H9 (cell line): ENCODE results near the gene ZNHIT2. TPM values are rescaled to one million over a fixed set of nuclear protein-coding genes. Genes with fewer than 3 reads are reported as not detected.

Experiments used
- DNase-seq: peaks from one replicate; pipeline ENCODE4 v3.0.0-alpha.2; 2017
- H2AFZ ChIP-seq: one replicate; pipeline ENCODE4 v1.6.1; 2013; ENCODE audit warnings: mild to moderate bottlenecking, low read length, control low read depth, moderate library complexity
- H2AK5ac ChIP-seq: 2 replicates; pipeline ENCODE4 v1.6.1; 2013; ENCODE audit warnings: low read length, control low read depth, mixed read lengths; ENCODE audit not compliant: insufficient read length
- H2BK120ac ChIP-seq: one replicate; pipeline ENCODE4 v1.6.1; 2013; ENCODE audit warnings: low read depth, mild to moderate bottlenecking, low read length, control low read depth, inconsistent platforms; ENCODE audit not compliant: poor library complexity, severe bottlenecking
- H2BK12ac ChIP-seq: 2 replicates; pipeline ENCODE4 v1.6.1; 2013; ENCODE audit warnings: low read length, control low read depth, mixed read lengths, low read depth; ENCODE audit not compliant: insufficient read length
- H2BK15ac ChIP-seq: 2 replicates; pipeline ENCODE4 v1.6.1; 2013; ENCODE audit warnings: low read depth, low read length, control low read depth
- H2BK20ac ChIP-seq: one replicate; pipeline ENCODE4 v1.6.1; 2013; ENCODE audit warnings: low read depth, mild to moderate bottlenecking, low read length, control low read depth, inconsistent platforms; ENCODE audit not compliant: poor library complexity, severe bottlenecking
- H2BK5ac ChIP-seq: 2 replicates; pipeline ENCODE4 v1.6.1; 2013; ENCODE audit warnings: low read length, control low read depth, mixed read lengths; ENCODE audit not compliant: insufficient read length
- H3K14ac ChIP-seq: 2 replicates; pipeline ENCODE4 v1.6.1; 2013; ENCODE audit warnings: low read length, control low read depth; ENCODE audit not compliant: insufficient read depth
- H3K18ac ChIP-seq: 2 replicates; pipeline ENCODE4 v1.6.1; 2013; ENCODE audit warnings: low read depth, mild to moderate bottlenecking, mixed read lengths, low read length, control low read depth; ENCODE audit not compliant: insufficient read length
- H3K23ac ChIP-seq: 2 replicates; pipeline ENCODE4 v1.6.1; 2013; ENCODE audit warnings: low read length, control low read depth, mixed read lengths, low read depth; ENCODE audit not compliant: insufficient read length
- H3K23me2 ChIP-seq: 2 replicates; pipeline ENCODE4 v1.6.1; 2013; ENCODE audit warnings: low read depth, mild to moderate bottlenecking, mixed read lengths, low read length, control low read depth; ENCODE audit not compliant: insufficient read length, poor library complexity, severe bottlenecking
- H3K27ac ChIP-seq: 2 replicates; pipeline ENCODE4 v1.5.1; 2013; ENCODE audit warnings: low read length, control low read depth, mixed read lengths, low read depth; ENCODE audit not compliant: insufficient read length
- H3K27me3 ChIP-seq: 2 replicates; pipeline ENCODE4 v1.6.1; 2013; ENCODE audit warnings: low read length, control low read depth, inconsistent platforms; ENCODE audit not compliant: insufficient read depth
- H3K4ac ChIP-seq: 2 replicates; pipeline ENCODE4 v1.6.1; 2013; ENCODE audit warnings: low read depth, mild to moderate bottlenecking, control low read depth, inconsistent platforms, low read length, moderate library complexity
- H3K4me1 ChIP-seq: 2 replicates; pipeline ENCODE4 v1.6.1; 2013; ENCODE audit warnings: low read length, control low read depth, inconsistent platforms; ENCODE audit not compliant: insufficient read depth
- H3K4me2 ChIP-seq: 2 replicates; pipeline ENCODE4 v1.6.1; 2013; ENCODE audit warnings: low read length, control low read depth, mixed read lengths; ENCODE audit not compliant: insufficient read length, insufficient read depth
- H3K56ac ChIP-seq: 2 replicates; pipeline ENCODE4 v1.6.1; 2013; ENCODE audit warnings: low read depth, mild to moderate bottlenecking, mixed read lengths, low read length, control low read depth; ENCODE audit not compliant: insufficient read length
- H3K79me1 ChIP-seq: 2 replicates; pipeline ENCODE4 v1.6.1; 2013; ENCODE audit warnings: low read depth, mild to moderate bottlenecking, moderate library complexity, low read length, control low read depth, inconsistent platforms; ENCODE audit not compliant: insufficient read depth, poor library complexity, severe bottlenecking
- H3K79me2 ChIP-seq: 2 replicates; pipeline ENCODE4 v1.6.1; 2013; ENCODE audit warnings: low read length, control low read depth, inconsistent platforms; ENCODE audit not compliant: insufficient read depth
- H3K9ac ChIP-seq: 2 replicates; pipeline ENCODE4 v1.6.1; 2013; ENCODE audit warnings: low read length, control low read depth, mixed read lengths; ENCODE audit not compliant: insufficient read length; ENCODE audit errors: extremely low read depth
- H3K9me3 ChIP-seq: one replicate; pipeline ENCODE4 v1.6.1; 2013; ENCODE audit warnings: low read depth, low read length, inconsistent platforms; ENCODE audit not compliant: control insufficient read depth
- H3T11ph ChIP-seq: one replicate; pipeline ENCODE4 v1.6.1; 2013; ENCODE audit warnings: mild to moderate bottlenecking, low read length, control low read depth, inconsistent platforms
- H4K20me1 ChIP-seq: one replicate; pipeline ENCODE4 v1.6.1; 2013; ENCODE audit not compliant: control insufficient read depth, insufficient read length, insufficient read depth
- H4K5ac ChIP-seq: 2 replicates; pipeline ENCODE4 v1.6.1; 2013; ENCODE audit warnings: low read depth, mild to moderate bottlenecking, mixed read lengths, low read length, control low read depth; ENCODE audit not compliant: insufficient read length
- H4K8ac ChIP-seq: replicated peaks from 2 replicates; pipeline ENCODE4 v1.6.1; 2013; ENCODE audit warnings: low read length, control low read depth, mixed read lengths, low read depth; ENCODE audit not compliant: insufficient read length
- H4K91ac ChIP-seq: 2 replicates; pipeline ENCODE4 v1.6.1; 2013; ENCODE audit warnings: low read depth, mild to moderate bottlenecking, moderate library complexity, mixed read lengths, low read length, control low read depth; ENCODE audit not compliant: insufficient read length
- H3K27ac Mint-ChIP-seq, 3 experiments: 2 replicates in 2 of 3; 3 replicates in 1 of 3; pipeline ENCODE4 v1.8.0; 2020 to 2021; ENCODE audit warnings: mixed read lengths in 3 of 3, mild to moderate bottlenecking in 1 of 3, moderate library complexity in 1 of 3
- H3K27me3 Mint-ChIP-seq: 2 replicates; pipeline ENCODE4 v1.8.0; 2021; ENCODE audit warnings: low read depth, mild to moderate bottlenecking, moderate library complexity, mixed read lengths
- H3K36me3 Mint-ChIP-seq, 3 experiments: 2 replicates in 2 of 3; 3 replicates in 1 of 3; pipeline ENCODE4 v1.8.0; 2020 to 2021; ENCODE audit warnings: low read depth in 3 of 3, mixed read lengths in 3 of 3; ENCODE audit not compliant: insufficient read depth in 1 of 3
- H3K4me1 Mint-ChIP-seq, 2 experiments: 2 replicates each; pipeline ENCODE4 v1.8.0; 2020; ENCODE audit warnings: mixed read lengths in 2 of 2
- H3K4me3 Mint-ChIP-seq, 2 experiments: 2 replicates in 1 of 2; 3 replicates in 1 of 2; pipeline ENCODE4 v1.8.0; 2020 to 2021; ENCODE audit warnings: mild to moderate bottlenecking in 2 of 2, mixed read lengths in 2 of 2, moderate library complexity in 1 of 2
- H3K9me3 Mint-ChIP-seq, 2 experiments: 2 replicates in 1 of 2; 3 replicates in 1 of 2; pipeline ENCODE4 v1.8.0; 2020; ENCODE audit warnings: mild to moderate bottlenecking in 2 of 2, mixed read lengths in 2 of 2, moderate library complexity in 1 of 2
- WGBS: extraction: QIAGEN DNeasy Blood & Tissue Kit; methylation state at CpG from one replicate; pipeline ENCODE4 v1.1.7; 2013; ENCODE audit warnings: missing lambda C conversion rate, low lambda C conversion rate, mixed read lengths; ENCODE audit not compliant: insufficient read length; ENCODE audit errors: extremely low coverage; 5-methylcytosine and 5-hydroxymethylcytosine counted together
- total RNA-seq: library from RNA; stranded (reverse); gene quantifications from 2 replicates; pipeline ENCODE4 v1.2.1, GENCODE V29; 2021
- TF ChIP-seq, protein P1 (sequence below): fragments of 200-600 bp; sonication (generic); conservative IDR thresholded peaks from 3 replicates; pipeline ENCODE4 v1.8.0; 2021; ENCODE audit warnings: antibody characterized with exemption, mild to moderate bottlenecking

Gene ZNHIT2
- total RNA-seq, 1 experiment from 2014 or later: 18.3 TPM

DNA sequence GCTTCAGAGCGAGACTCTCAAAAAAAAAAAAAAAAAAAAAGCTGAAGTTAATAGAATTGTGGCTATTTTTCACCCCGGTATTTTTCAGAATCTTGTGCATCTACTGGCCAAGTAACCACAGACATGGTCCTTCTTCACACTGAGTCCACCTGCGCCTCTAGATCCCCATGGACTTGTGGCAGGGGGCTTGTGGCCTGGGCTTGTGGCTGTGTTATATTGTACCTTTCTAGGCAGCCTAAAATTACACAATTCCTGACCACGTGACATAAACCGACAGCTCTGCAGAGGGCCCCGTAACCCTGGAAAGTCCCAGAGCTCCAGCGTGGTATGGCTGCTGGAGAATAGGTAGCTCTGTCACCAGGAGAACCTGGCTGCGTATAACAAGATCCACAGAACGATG, 48.3 kb downstream of the ZNHIT2 start:
- H3T11ph ChIP-seq: no peak overlapping the region
- Mint-ChIP-seq H3K4me1 (peaks cover 21 to 31% of the 10 kb centered on the region in 2 experiments), H3K27ac (no peak overlapping the region), H3K4me3 (no peak overlapping the region), H3K36me3 (no peaks in the 10 kb centered on the region), H3K27me3 (no peaks in the 10 kb centered on the region), H3K9me3 (no peaks in the 10 kb centered on the region)
- H3K9me3 ChIP-seq: no peaks in the 10 kb centered on the region
- TF ChIP-seq, protein P1, sequence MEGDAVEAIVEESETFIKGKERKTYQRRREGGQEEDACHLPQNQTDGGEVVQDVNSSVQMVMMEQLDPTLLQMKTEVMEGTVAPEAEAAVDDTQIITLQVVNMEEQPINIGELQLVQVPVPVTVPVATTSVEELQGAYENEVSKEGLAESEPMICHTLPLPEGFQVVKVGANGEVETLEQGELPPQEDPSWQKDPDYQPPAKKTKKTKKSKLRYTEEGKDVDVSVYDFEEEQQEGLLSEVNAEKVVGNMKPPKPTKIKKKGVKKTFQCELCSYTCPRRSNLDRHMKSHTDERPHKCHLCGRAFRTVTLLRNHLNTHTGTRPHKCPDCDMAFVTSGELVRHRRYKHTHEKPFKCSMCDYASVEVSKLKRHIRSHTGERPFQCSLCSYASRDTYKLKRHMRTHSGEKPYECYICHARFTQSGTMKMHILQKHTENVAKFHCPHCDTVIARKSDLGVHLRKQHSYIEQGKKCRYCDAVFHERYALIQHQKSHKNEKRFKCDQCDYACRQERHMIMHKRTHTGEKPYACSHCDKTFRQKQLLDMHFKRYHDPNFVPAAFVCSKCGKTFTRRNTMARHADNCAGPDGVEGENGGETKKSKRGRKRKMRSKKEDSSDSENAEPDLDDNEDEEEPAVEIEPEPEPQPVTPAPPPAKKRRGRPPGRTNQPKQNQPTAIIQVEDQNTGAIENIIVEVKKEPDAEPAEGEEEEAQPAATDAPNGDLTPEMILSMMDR: no peak
- no peak overlapping the region for H2BK5ac ChIP-seq
- H2BK15ac ChIP-seq: no peak overlapping the region
- no peak overlapping the region for H3K4ac ChIP-seq
- no peak overlapping the region for H3K18ac ChIP-seq
- no CpG with 5 or more reads among the region's 9 CpGs for WGBS
- no peak overlapping the region for H3K14ac ChIP-seq
- no peaks in the 10 kb centered on the region for H3K79me1 ChIP-seq
- H2BK120ac ChIP-seq: no peak overlapping the region
- H3K56ac ChIP-seq: no peak overlapping the region
- H3K4me1 ChIP-seq: peaks cover 6% of the 10 kb centered on the region; the same call in 1 of the 2 replicates
- no peaks in the 10 kb centered on the region for H3K27me3 ChIP-seq
- no peaks in the 10 kb centered on the region for H3K23me2 ChIP-seq
- no peak overlapping the region for H2AFZ ChIP-seq
- no peak for DNase-seq
- no peak overlapping the region for H2BK12ac ChIP-seq
- H3K4me2 ChIP-seq: no peak overlapping the region
- no peak overlapping the region for H2AK5ac ChIP-seq
- H3K9ac ChIP-seq: no peak overlapping the region
- H4K5ac ChIP-seq: no peak overlapping the region
- H4K91ac ChIP-seq: no peak overlapping the region
- H3K27ac ChIP-seq: no peak overlapping the region
- no peaks in the 10 kb centered on the region for H3K79me2 ChIP-seq
- no peaks in the 10 kb centered on the region for H4K20me1 ChIP-seq
- no peak overlapping the region for H2BK20ac ChIP-seq
- H4K8ac ChIP-seq: no peak overlapping the region
- no peak overlapping the region for H3K23ac ChIP-seq
